Hepatocyte (in vitro differentiated cells): ENCODE measurements around the gene SRD5A3. TPM values are rescaled to one million over a fixed set of nuclear protein-coding genes. Genes with fewer than 3 reads are reported as not detected.

Experiments
- DNase-seq: peaks from one replicate; pipeline ENCODE4 v3.0.0-alpha.2; 2016; ENCODE audit warnings: low spot score
- H2AFZ ChIP-seq: fragments of 200-600 bp; sonication (generic); 2 replicates; pipeline ENCODE4 v1.6.0; 2016; ENCODE audit warnings: antibody characterized with exemption, mild to moderate bottlenecking
- H3K27ac ChIP-seq: fragments of 200-600 bp; sonication (generic); 2 replicates; pipeline ENCODE4 v1.5.1; 2016; ENCODE audit warnings: mild to moderate bottlenecking
- H3K27me3 ChIP-seq: fragments of 200-600 bp; sonication (generic); 2 replicates; pipeline ENCODE4 v1.6.1; 2016
- H3K36me3 ChIP-seq: fragments of 200-600 bp; sonication (generic); replicated peaks from 2 replicates; pipeline ENCODE4 v1.5.1; 2016; ENCODE audit warnings: low read depth; ENCODE audit not compliant: insufficient read depth
- H3K4me1 ChIP-seq: fragments of 200-600 bp; sonication (generic); 2 replicates; pipeline ENCODE4 v1.5.1; 2016; ENCODE audit warnings: mild to moderate bottlenecking, moderate library complexity; ENCODE audit not compliant: insufficient read depth
- H3K4me2 ChIP-seq: fragments of 200-600 bp; sonication (generic); 2 replicates; pipeline ENCODE4 v1.6.0; 2016
- H3K4me3 ChIP-seq: fragments of 200-600 bp; sonication (generic); 2 replicates; pipeline ENCODE4 v1.5.1; 2016; ENCODE audit warnings: mild to moderate bottlenecking
- H3K79me2 ChIP-seq: fragments of 200-600 bp; sonication (generic); 2 replicates; pipeline ENCODE4 v1.6.0; 2017; ENCODE audit warnings: mild to moderate bottlenecking
- H3K9me2 ChIP-seq: fragments of 200-600 bp; sonication (generic); replicated peaks from 2 replicates; pipeline ENCODE4 v1.6.0; 2017; ENCODE audit warnings: mild to moderate bottlenecking; ENCODE audit not compliant: insufficient read depth
- H3K9me3 ChIP-seq: fragments of 200-600 bp; sonication (generic); 2 replicates; pipeline ENCODE4 v1.5.1; 2016; ENCODE audit warnings: low read depth, mild to moderate bottlenecking
- H4K20me1 ChIP-seq: fragments of 200-600 bp; sonication (generic); 2 replicates; pipeline ENCODE4 v1.6.0; 2016; ENCODE audit warnings: mild to moderate bottlenecking; ENCODE audit not compliant: insufficient read depth, poor library complexity, severe bottlenecking
- EZH2 ChIP-seq: fragments of 200-600 bp; sonication (generic); IDR thresholded peaks from 2 replicates; pipeline ENCODE4 v1.6.1; 2016; ENCODE audit warnings: antibody characterized with exemption, mild to moderate bottlenecking, borderline replicate concordance
- EZH2phosphoT487 ChIP-seq: fragments of 200-600 bp; sonication (generic); IDR thresholded peaks from one replicate; pipeline ENCODE4 v1.6.1; 2018; ENCODE audit warnings: antibody characterized with exemption, mild to moderate bottlenecking, low read depth, moderate library complexity; ENCODE audit not compliant: unreplicated experiment, severe bottlenecking
- whole genome bisulfite sequencing: methylation state at CpG from one replicate; pipeline ENCODE4 v1.1.6; 2016; ENCODE audit warnings: low lambda C conversion rate; ENCODE audit errors: missing lambda C conversion rate; 5-methylcytosine and 5-hydroxymethylcytosine counted together
- polyA plus RNA-seq: library from polyadenylated mRNA; unstranded; fragments of >200 nt; fragmentation: Nextera tagmentation; extraction: Ambion mirVana; gene quantifications from 2 replicates; pipeline ENCODE4 v1.2.1, GENCODE V29; 2016
- total RNA-seq: library from RNA; depleted of rRNA; stranded (reverse); fragments of >200 nt; gene quantifications from 2 replicates; pipeline ENCODE4 v1.2.3, GENCODE V29; 2014
- TF ChIP-seq, protein P1 (sequence below): fragments of 200-600 bp; sonication (generic); IDR thresholded peaks from 2 replicates; pipeline ENCODE4 v1.5.1; 2016; ENCODE audit warnings: antibody characterized with exemption, mild to moderate bottlenecking; ENCODE audit not compliant: poor library complexity

The SRD5A3 gene
- total and polyA plus RNA-seq, 2 experiments from 2014 or later: 37.5 to 64.3 TPM

DNA sequence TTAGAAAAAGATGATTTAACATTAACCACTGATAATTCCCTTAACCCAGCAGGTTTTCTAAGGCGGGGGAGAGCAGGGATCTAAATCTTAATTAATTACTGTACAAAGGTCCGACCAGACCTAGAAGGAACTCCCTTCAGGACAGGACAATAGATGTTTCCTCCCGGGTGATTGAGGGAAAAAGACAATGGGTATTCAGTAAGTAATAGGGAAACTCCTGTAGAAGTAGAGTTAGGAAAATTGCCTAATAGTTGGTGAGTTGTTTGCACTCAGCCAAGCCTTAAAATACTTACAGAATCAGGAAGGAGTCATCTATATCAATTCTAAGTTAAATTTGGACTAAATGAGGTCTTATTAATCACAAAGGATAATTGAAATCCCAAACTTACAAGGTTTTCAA, 5.8 kb upstream of the SRD5A3 start:
- Histone ChIP-seq H4K20me1 (no peaks in the 10 kb centered on the region), H3K27ac (no peak overlapping the region), H3K9me3 (no peaks in the 10 kb centered on the region), H3K79me2 (no peaks in the 10 kb centered on the region), H3K27me3 (no peaks in the 10 kb centered on the region), H3K4me1 (no peaks in the 10 kb centered on the region), H3K9me2 (no peaks in the 10 kb centered on the region), H2AFZ (no peak overlapping the region), H3K4me2 (no peak overlapping the region), H3K36me3 (no peaks in the 10 kb centered on the region), H3K4me3 (no peak overlapping the region)
- 38% methylated on average over 3 of the region's 3 CpGs for WGBS
- DNase-seq: no peak
- TF ChIP-seq, protein P1, sequence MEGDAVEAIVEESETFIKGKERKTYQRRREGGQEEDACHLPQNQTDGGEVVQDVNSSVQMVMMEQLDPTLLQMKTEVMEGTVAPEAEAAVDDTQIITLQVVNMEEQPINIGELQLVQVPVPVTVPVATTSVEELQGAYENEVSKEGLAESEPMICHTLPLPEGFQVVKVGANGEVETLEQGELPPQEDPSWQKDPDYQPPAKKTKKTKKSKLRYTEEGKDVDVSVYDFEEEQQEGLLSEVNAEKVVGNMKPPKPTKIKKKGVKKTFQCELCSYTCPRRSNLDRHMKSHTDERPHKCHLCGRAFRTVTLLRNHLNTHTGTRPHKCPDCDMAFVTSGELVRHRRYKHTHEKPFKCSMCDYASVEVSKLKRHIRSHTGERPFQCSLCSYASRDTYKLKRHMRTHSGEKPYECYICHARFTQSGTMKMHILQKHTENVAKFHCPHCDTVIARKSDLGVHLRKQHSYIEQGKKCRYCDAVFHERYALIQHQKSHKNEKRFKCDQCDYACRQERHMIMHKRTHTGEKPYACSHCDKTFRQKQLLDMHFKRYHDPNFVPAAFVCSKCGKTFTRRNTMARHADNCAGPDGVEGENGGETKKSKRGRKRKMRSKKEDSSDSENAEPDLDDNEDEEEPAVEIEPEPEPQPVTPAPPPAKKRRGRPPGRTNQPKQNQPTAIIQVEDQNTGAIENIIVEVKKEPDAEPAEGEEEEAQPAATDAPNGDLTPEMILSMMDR: no peak
- TF ChIP-seq EZH2: no peak
- no peak for TF ChIP-seq EZH2phosphoT487

DNA sequence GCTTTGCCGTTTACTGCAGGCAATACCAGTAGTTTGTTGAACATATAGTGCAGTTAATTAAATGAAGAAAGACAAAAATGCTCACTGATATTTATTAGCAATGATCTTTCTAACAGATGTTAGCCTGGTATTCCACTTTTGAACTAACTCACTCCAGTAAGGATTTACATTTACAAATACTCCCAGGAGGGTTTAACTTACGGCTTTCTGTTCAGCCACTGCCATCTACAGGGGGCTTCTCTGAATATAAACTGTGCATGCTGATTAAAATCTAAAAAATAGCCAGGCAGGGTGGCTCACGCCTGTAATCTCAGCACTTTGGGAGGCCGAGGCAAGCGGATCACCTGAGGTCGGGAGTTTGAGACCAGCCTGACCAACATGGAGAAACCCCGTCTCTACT, 2.2 kb upstream of the SRD5A3 start:
- no peaks in the 10 kb centered on the region for H4K20me1 ChIP-seq
- H3K79me2 ChIP-seq: peaks cover 15% of the 10 kb centered on the region
- no peak for DNase-seq
- no peaks in the 10 kb centered on the region for H3K36me3 ChIP-seq
- WGBS: 81% methylated on average over 7 of the region's 7 CpGs
- TF ChIP-seq, protein P1: no peak
- TF ChIP-seq EZH2phosphoT487 (no peak), EZH2 (no peak)
- H2AFZ ChIP-seq: no peak overlapping the region
- H3K4me3 ChIP-seq: no peak overlapping the region
- H3K27ac ChIP-seq: no peak overlapping the region
- peaks cover 16% of the 10 kb centered on the region for H3K4me1 ChIP-seq
- no peaks in the 10 kb centered on the region for H3K27me3 ChIP-seq
- H3K9me2 ChIP-seq: no peaks in the 10 kb centered on the region
- no peak overlapping the region for H3K4me2 ChIP-seq
- no peaks in the 10 kb centered on the region for H3K9me3 ChIP-seq

GRCh38 chr4:55345054-55345453, 988 bp upstream of the SRD5A3 start:
- Histone ChIP-seq H3K4me1 (peaks cover 16% of the 10 kb centered on the region), H3K79me2 (peaks cover 27% of the 10 kb centered on the region), H3K27ac (peak overlapping the region; percentile 99), H3K36me3 (no peaks in the 10 kb centered on the region), H3K9me2 (no peaks in the 10 kb centered on the region), H3K27me3 (no peaks in the 10 kb centered on the region), H3K9me3 (no peaks in the 10 kb centered on the region), H3K4me3 (no peak overlapping the region), H2AFZ (no peak overlapping the region), H4K20me1 (no peaks in the 10 kb centered on the region), H3K4me2 (peak overlapping the region; percentile 98)
- WGBS: 72% methylated on average over 3 of the region's 3 CpGs
- DNase-seq: no peak
- TF ChIP-seq, protein P1: no peak
- TF ChIP-seq EZH2phosphoT487 (no peak), EZH2 (no peak)

- peaks cover 37% of the 10 kb centered on the region for H3K79me2 ChIP-seq
- 39% methylated on average over 16 of the region's 16 CpGs for WGBS
- DNase-seq: no peak
- no peaks in the 10 kb centered on the region for H3K9me3 ChIP-seq
- peak overlapping the region; percentile 99 for H3K27ac ChIP-seq
- TF ChIP-seq EZH2phosphoT487 (no peak), EZH2 (no peak)
- TF ChIP-seq, protein P1: no peak
- H4K20me1 ChIP-seq: no peaks in the 10 kb centered on the region
- H3K4me2 ChIP-seq: peak overlapping the region; percentile 98
- no peaks in the 10 kb centered on the region for H3K27me3 ChIP-seq
- peak overlapping the region; percentile 100 for H2AFZ ChIP-seq
- H3K4me1 ChIP-seq: peaks cover 16% of the 10 kb centered on the region
- no peaks in the 10 kb centered on the region for H3K9me2 ChIP-seq
- H3K36me3 ChIP-seq: no peaks in the 10 kb centered on the region
- peak overlapping the region; percentile 100 for H3K4me3 ChIP-seq
These were observed 811 bp downstream of the SRD5A3 start for GRCh38 chr4:55346851-55347255.
